PC-9 (cell line): ENCODE data around the gene RPL37.

ENCODE experiments used
- CTCF ChIP-seq: fragments of 200-600 bp; sonication (generic); conservative IDR thresholded peaks from 2 replicates; pipeline ENCODE4 v1.6.1; 2017; ENCODE audit warnings: mixed run types, antibody characterized with exemption, mild to moderate bottlenecking, moderate library complexity
- EZH2 ChIP-seq: fragments of 200-600 bp; sonication (generic); IDR thresholded peaks from 2 replicates; pipeline ENCODE4 v1.8.0; 2017; ENCODE audit warnings: antibody characterized with exemption, low read depth

GRCh38 chr5:40780858-40781257 is 54.2 kb downstream of the RPL37 start:
- TF ChIP-seq CTCF: no peak
- TF ChIP-seq EZH2: no peak
